ENCODE data around the gene ARAP2.

Gene ARAP2

DNA sequence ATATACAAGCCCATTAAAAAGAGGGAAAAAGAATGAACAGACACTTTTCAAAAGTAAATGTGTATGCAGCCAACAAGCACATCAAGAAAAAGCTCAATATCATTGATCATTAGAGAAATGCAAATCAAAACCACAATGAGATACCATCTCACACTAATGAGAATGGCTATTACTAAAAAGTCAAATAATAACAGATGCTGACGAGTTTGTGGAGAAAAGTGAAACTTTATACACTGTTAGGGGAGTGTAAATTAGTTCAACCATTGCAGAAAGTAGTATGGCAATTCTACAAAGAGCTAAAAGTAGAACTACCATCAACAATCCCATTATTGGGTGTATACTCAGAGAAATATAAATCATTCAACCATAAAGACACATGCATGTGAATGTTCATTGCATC, 203.0 kb downstream of the ARAP2 start:
- H3K27ac ChIP-seq (ENCODE audit: low read depth, low read length) = no peak overlapping the region
- H3K4me1 ChIP-seq (ENCODE audit: control insufficient read depth, insufficient read depth, low read length, unreplicated experiment) = no peaks in the 10 kb centered on the region
- H3K4me3 ChIP-seq (ENCODE audit: low read depth, low read length) = no peak overlapping the region
- H3K36me3 ChIP-seq (ENCODE audit: insufficient read depth, low read length) = no peaks in the 10 kb centered on the region
- no peak overlapping the region for H2AFZ ChIP-seq (ENCODE audit: low read length, unreplicated experiment)
- H3K27me3 ChIP-seq (ENCODE audit: insufficient read depth, low read length) = no peaks in the 10 kb centered on the region
- no peaks in the 10 kb centered on the region for H3K79me2 ChIP-seq (ENCODE audit: control insufficient read depth, insufficient read depth, low read length, unreplicated experiment)

GRCh38 chr4:36039026-36039425, 205.3 kb downstream of the ARAP2 start:
- Histone ChIP-seq H3K4me1 (ENCODE audit: control insufficient read depth, insufficient read depth, low read length, unreplicated experiment) (no peaks in the 10 kb centered on the region), H3K79me2 (ENCODE audit: control insufficient read depth, insufficient read depth, low read length, unreplicated experiment) (no peaks in the 10 kb centered on the region), H3K4me3 (ENCODE audit: low read depth, low read length) (no peak overlapping the region), H3K36me3 (ENCODE audit: insufficient read depth, low read length) (no peaks in the 10 kb centered on the region), H2AFZ (ENCODE audit: low read length, unreplicated experiment) (no peak overlapping the region), H3K27ac (ENCODE audit: low read depth, low read length) (no peak overlapping the region), H3K27me3 (ENCODE audit: insufficient read depth, low read length) (no peaks in the 10 kb centered on the region)

- Histone ChIP-seq H3K36me3 (ENCODE audit: insufficient read depth, low read length) (no peaks in the 10 kb centered on the region), H3K27ac (ENCODE audit: low read depth, low read length) (no peak overlapping the region), H3K27me3 (ENCODE audit: insufficient read depth, low read length) (no peaks in the 10 kb centered on the region), H3K4me1 (ENCODE audit: control insufficient read depth, insufficient read depth, low read length, unreplicated experiment) (no peaks in the 10 kb centered on the region), H2AFZ (ENCODE audit: low read length, unreplicated experiment) (no peak overlapping the region), H3K4me3 (ENCODE audit: low read depth, low read length) (no peak overlapping the region), H3K79me2 (ENCODE audit: control insufficient read depth, insufficient read depth, low read length, unreplicated experiment) (no peaks in the 10 kb centered on the region)
These were observed 205.8 kb downstream of the ARAP2 start for GRCh38 chr4:36038491-36038890.

DNA sequence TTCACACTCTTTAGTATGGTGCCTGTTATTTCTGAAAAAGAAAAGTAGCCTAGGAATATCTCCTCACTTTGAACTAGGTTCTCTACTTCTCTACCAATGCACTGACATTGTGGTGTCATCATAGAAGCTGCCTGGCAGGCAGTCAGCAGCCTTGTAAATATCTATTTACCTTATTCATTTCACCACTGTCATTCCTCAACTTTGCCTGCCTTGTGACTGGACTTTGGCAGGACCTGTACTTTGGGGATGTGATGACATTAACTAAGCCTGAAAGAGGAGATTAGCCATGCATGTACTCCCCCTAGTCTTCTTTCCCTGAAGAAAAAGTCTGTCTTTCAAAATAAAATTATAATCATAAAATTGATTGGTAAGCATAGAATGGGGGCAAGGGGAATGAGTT, 207.2 kb downstream of the ARAP2 start:
- no peaks in the 10 kb centered on the region for H3K79me2 ChIP-seq (ENCODE audit: control insufficient read depth, insufficient read depth, low read length, unreplicated experiment)
- no peaks in the 10 kb centered on the region for H3K4me1 ChIP-seq (ENCODE audit: control insufficient read depth, insufficient read depth, low read length, unreplicated experiment)
- H3K36me3 ChIP-seq (ENCODE audit: insufficient read depth, low read length) = no peaks in the 10 kb centered on the region
- no peaks in the 10 kb centered on the region for H3K27me3 ChIP-seq (ENCODE audit: insufficient read depth, low read length)
- H3K27ac ChIP-seq (ENCODE audit: low read depth, low read length) = no peak overlapping the region
- H2AFZ ChIP-seq (ENCODE audit: low read length, unreplicated experiment) = no peak overlapping the region
- no peak overlapping the region for H3K4me3 ChIP-seq (ENCODE audit: low read depth, low read length)

DNA sequence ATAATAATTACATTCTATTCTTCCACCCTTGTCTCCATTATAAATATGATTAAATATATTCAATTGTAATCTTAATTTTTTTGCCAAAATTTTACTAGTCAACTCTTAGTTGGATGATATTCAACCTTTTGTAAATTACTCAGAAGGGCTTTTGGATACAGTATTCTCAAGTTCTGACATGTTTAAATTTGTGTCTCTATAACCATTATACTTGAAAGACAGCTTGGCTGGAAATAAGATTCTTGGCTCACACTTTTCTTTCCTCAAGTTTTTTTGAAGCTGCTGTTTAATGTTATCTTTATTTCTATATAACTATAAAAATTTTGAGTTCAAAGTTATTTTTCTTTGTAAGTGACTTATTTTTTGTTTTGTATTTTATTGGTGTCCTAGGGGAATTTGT, 214.4 kb downstream of the ARAP2 start:
- no peak overlapping the region for H3K27ac ChIP-seq (ENCODE audit: low read depth, low read length)

DNA sequence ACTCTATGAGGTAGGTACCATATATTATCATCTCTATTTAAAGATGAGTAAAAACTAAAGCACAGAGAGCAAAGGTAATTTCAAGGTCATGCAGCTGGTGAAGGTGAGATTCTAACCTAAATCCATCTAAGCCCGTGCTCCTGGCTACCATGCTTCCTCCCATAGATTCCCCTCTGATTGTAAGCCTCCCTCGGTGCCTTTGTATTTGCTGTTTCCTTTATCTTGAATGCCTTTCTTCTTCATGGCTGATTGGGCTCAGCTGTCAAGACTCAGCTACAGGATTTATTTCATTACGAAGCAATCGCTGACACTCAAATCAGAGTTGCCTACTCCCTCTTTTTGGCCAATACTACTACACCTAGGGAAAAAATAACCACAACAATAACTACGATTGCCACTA, 217.1 kb downstream of the ARAP2 start:
- Histone ChIP-seq H3K4me1 (ENCODE audit: control insufficient read depth, insufficient read depth, low read length, unreplicated experiment) (no peaks in the 10 kb centered on the region), H3K4me3 (ENCODE audit: low read depth, low read length) (no peak overlapping the region), H3K27me3 (ENCODE audit: insufficient read depth, low read length) (no peaks in the 10 kb centered on the region), H3K79me2 (ENCODE audit: control insufficient read depth, insufficient read depth, low read length, unreplicated experiment) (no peaks in the 10 kb centered on the region), H2AFZ (ENCODE audit: low read length, unreplicated experiment) (no peak overlapping the region), H3K36me3 (ENCODE audit: insufficient read depth, low read length) (no peaks in the 10 kb centered on the region), H3K27ac (ENCODE audit: low read depth, low read length) (no peak overlapping the region)

More for the DNA sequence above, 214.4 kb downstream of the ARAP2 start:
- Histone ChIP-seq H2AFZ (ENCODE audit: low read length, unreplicated experiment) (no peak overlapping the region), H3K4me1 (ENCODE audit: control insufficient read depth, insufficient read depth, low read length, unreplicated experiment) (no peaks in the 10 kb centered on the region), H3K27me3 (ENCODE audit: insufficient read depth, low read length) (no peaks in the 10 kb centered on the region), H3K4me3 (ENCODE audit: low read depth, low read length) (no peak overlapping the region), H3K36me3 (ENCODE audit: insufficient read depth, low read length) (no peaks in the 10 kb centered on the region), H3K79me2 (ENCODE audit: control insufficient read depth, insufficient read depth, low read length, unreplicated experiment) (no peaks in the 10 kb centered on the region)

- no peaks in the 10 kb centered on the region for H3K27me3 ChIP-seq (ENCODE audit: insufficient read depth, low read length)
- H2AFZ ChIP-seq (ENCODE audit: low read length, unreplicated experiment) = no peak overlapping the region
- H3K36me3 ChIP-seq (ENCODE audit: insufficient read depth, low read length) = no peaks in the 10 kb centered on the region
- H3K79me2 ChIP-seq (ENCODE audit: control insufficient read depth, insufficient read depth, low read length, unreplicated experiment) = no peaks in the 10 kb centered on the region
- H3K4me3 ChIP-seq (ENCODE audit: low read depth, low read length) = no peak overlapping the region
- H3K27ac ChIP-seq (ENCODE audit: low read depth, low read length) = no peak overlapping the region
- H3K4me1 ChIP-seq (ENCODE audit: control insufficient read depth, insufficient read depth, low read length, unreplicated experiment) = no peaks in the 10 kb centered on the region
These were observed 217.9 kb downstream of the ARAP2 start for GRCh38 chr4:36026348-36026880.

DNA sequence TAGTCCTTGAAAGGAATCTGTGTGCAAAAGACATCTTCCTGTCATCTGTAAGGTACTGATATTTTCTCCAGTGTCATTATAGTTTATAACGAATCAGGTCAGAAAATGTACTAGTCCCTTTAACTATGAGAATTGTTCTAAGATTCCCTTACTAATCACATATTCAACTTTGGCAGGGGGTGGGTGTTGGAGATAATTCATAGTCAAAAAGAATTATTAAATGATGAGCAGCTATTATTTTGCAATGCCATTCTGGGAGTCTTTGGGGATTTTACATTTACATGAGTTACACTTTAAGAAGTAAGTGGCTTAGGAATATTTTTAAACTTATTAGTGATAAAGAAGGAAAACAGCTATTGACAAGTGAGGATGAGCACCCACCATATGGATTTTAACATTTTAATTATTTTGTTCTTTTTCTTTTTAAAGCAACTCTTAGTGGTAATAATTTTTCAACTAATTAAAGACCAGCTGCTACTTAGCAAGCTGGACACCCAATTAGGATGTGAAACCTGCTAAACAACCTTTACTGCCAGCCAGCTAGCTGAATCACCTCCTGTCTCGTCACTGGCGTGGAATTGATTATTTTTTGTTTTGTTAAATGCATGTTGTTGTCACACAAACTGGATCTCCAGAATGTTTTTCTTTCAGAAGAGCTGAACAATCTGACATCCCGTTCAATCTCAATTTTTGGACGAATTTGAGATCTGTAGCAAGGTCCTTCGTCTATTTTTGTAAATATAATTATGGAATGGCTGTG, 219.2 kb downstream of the ARAP2 start:
- Histone ChIP-seq H3K4me3 (ENCODE audit: low read depth, low read length) (no peak overlapping the region), H3K36me3 (ENCODE audit: insufficient read depth, low read length) (no peaks in the 10 kb centered on the region), H3K4me1 (ENCODE audit: control insufficient read depth, insufficient read depth, low read length, unreplicated experiment) (no peaks in the 10 kb centered on the region), H3K79me2 (ENCODE audit: control insufficient read depth, insufficient read depth, low read length, unreplicated experiment) (no peaks in the 10 kb centered on the region), H3K27me3 (ENCODE audit: insufficient read depth, low read length) (no peaks in the 10 kb centered on the region), H3K27ac (ENCODE audit: low read depth, low read length) (no peak overlapping the region), H2AFZ (ENCODE audit: low read length, unreplicated experiment) (no peak overlapping the region)

- H3K4me1 ChIP-seq (ENCODE audit: control insufficient read depth, insufficient read depth, low read length, unreplicated experiment) = no peaks in the 10 kb centered on the region
These were observed 224.0 kb downstream of the ARAP2 start for GRCh38 chr4:36020351-36020750.

More at GRCh38 chr4:36020351-36020750, 224.0 kb downstream of the ARAP2 start:
- Histone ChIP-seq H3K4me3 (ENCODE audit: low read depth, low read length) (no peak overlapping the region), H2AFZ (ENCODE audit: low read length, unreplicated experiment) (no peak overlapping the region), H3K36me3 (ENCODE audit: insufficient read depth, low read length) (no peaks in the 10 kb centered on the region), H3K27me3 (ENCODE audit: insufficient read depth, low read length) (no peaks in the 10 kb centered on the region), H3K27ac (ENCODE audit: low read depth, low read length) (no peak overlapping the region), H3K79me2 (ENCODE audit: control insufficient read depth, insufficient read depth, low read length, unreplicated experiment) (no peaks in the 10 kb centered on the region)

Data from ACC112 (cell line).